ENCODE results near the gene OSGIN1. TPM values are rescaled to one million over a fixed set of nuclear protein-coding genes. Genes with fewer than 3 reads are reported as not detected.

Gene OSGIN1
- total RNA-seq, 1 donor from 2014 or later: 4.7 TPM

DNA sequence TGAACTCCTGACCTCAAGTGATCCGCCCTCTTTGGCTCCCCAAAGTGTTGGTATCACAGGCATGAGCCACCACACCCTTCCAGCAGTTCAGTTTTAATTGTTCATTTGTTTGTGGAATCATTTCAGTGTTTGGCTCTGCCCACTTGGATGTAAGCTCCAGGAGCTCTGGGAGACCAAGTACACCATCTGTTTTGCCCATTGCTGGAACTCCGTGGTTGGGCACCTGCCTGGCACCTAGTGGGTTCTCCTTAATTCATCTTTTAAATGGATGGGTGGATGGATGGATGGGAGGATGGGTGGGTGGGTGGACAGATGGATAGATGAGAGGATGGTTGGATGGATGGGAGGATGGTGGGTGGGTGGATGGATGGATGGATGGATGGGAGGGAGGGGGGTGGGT is 14.1 kb downstream of the OSGIN1 start:
- intact Hi-C loops (cut with micrococcal nuclease): loop anchor here (5.0 kb wide), 1 partner anchor 95 kb away; no protein-coding TSS in a partner anchor
- DNase-seq: no peak

DNA sequence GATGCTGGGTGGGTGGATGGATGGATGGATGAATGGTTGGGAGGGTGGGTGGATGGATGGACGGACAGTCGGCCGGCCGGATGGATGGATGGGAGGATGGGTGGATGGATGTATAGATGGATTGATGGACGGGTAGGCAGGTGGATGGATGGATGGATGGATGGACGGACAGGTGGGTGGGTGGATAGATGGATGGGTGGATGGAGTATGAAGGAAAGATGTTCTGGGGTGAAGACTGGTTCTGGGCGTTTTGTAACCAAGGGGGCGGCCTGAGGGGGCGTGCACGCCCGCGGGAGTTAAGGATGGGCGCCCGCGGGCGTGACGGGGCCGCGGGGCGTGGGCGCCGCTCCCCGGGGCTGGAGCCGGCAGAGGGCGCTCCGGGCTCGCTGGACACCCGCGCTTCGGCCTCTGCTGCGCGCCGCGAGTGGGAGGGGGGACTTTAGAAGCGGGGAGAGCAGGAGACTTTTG is 14.8 kb downstream of the OSGIN1 start, which contains the start of gene NECAB2:
NECAB2 (plus strand) TSS at position 407 of the 468 bp plus-strand sequence. CDS start 405 bp downstream, outside the sequence.
- ATAC-seq (peak; percentile 54), DNase-seq (peak; percentile 83)

More for the DNA sequence above, 14.1 kb downstream of the OSGIN1 start:
- ATAC-seq: no peak

DNA sequence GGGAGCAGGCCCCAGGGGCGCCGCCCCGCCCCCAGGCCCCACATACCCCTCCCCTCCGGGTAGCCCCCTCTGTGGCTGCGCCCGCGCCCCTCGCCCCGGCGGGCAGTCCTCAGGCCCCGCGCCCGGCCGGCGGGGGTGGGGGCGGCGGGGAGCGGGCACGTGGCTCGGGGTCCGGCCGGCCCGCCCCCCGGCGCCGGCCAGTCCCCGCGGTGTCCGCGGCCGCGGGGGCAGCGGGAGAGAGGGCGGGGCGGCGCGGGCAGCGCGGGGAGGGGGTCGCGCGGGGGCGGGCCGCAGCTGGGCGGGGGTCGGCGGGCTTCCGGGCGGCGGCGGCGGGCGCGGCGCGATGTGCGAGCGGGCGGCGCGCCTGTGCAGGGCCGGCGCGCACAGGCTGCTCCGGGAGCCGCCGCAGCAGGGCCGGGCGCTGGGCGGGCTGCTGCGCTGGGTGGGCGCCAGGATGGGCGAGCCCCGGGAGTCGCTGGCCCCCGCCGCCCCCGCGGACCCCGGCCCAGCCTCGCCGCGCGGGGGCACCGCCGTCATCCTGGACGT is 15.3 kb downstream of the OSGIN1 start:
- DNase-seq: no peak
- intact Hi-C loops (cut with micrococcal nuclease): loop anchor here (5.0 kb wide), 1 partner anchor 94 kb away; no protein-coding TSS in a partner anchor
- no peak for ATAC-seq

More for the DNA sequence above, 14.8 kb downstream of the OSGIN1 start, which contains the start of gene NECAB2:
- intact Hi-C loops (cut with micrococcal nuclease): loop anchor here (5.0 kb wide), 1 partner anchor 94 kb away; no protein-coding TSS in a partner anchor

DNA sequence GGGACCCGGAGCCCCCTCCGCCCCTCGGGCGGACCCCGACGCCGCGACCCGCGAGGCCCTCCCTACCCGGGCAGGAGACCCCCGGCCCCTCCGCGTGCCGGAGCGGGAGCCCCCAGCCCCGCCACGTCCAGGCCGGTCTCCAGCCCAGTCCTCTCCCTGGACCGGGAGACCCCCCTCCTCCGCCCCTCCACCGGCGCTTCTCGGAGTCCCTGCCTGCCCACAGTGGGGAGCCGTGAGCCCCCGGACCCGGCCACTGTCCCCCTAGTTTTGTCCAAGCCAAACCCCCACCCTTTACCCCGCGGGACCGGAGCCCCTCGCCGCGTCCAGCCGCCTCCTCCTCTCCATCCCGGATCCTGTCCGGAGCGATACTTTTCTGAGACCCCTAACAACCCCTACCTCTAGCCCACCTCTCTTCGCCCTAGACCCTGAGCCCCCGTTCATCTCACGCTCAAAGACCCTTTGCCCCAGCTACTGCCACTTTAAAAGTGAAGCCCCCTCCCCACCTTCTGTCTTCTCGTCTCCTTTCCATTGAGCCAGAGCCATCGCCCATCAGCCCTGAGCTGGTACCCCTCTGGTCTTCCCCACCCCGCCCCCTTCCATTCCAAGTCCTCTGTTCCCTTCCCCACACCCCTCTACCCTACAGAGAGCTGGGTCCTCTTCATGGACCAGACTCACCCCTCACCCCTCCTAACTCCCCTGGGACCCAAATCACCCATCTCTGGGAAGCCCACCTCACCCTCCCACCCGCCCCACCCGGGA is 16.0 kb downstream of the OSGIN1 start:
- no peak for DNase-seq

DNA sequence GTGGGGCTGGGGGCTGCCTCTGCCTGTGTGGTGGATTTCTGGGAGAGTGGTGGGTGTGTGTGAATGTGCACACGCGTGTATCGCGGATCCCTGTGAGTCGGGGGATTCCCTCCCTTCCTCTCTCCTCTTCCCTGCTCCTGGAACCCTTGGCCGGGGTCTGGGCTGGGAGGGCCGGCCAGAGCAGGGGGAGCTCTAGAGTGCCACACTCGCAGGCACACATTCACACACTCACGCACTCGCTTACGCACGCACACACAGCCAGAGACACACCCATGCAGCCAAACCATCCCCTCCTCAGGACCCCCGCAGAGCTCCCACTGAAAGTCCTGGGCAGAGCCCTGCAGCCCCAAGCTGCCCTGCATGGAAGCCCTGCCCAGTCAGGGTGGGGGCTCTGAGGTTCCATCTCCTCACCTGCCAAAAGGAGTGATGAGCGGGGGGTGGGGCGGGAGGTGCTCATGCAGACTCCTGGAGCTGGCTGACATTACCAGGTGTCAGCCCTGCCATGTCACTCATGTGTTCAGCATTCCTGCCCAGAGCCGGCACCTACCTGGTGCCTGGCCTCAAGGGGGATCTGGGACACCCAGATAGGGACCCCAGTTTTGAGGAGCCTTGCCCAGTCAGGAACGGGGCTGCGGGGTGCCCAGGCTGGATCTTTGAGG is 16.9 kb downstream of the OSGIN1 start:
- ATAC-seq: no peak
- intact Hi-C loops (cut with micrococcal nuclease): loop anchor here (5.0 kb wide), 1 partner anchor 92 kb away; no protein-coding TSS in a partner anchor
- DNase-seq: no peak

More for the DNA sequence above, 16.0 kb downstream of the OSGIN1 start:
- intact Hi-C loops (cut with micrococcal nuclease): loop anchor here (5.0 kb wide), 1 partner anchor 93 kb away; no protein-coding TSS in a partner anchor
- no peak for ATAC-seq

DNA sequence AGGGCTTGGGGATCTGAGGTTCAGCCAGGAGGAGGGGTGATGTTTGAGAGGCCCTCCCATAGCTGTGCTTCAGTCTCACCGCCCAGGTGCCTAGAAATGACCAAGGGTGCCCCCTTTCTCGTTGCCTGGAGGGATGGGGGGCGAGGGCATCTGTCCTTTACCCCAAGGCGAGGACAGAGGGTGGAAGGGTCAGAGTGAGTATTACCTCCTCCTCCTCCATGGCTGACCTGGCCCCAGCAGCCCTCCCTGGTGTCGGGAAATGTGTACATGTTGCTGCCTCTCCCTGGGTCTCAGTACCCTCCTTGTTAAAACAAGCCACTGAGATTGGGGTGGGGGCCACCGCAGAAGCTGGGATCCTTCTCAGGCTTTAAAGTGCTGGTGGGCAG is 17.4 kb downstream of the OSGIN1 start:
- DNase-seq (no peak), ATAC-seq (no peak)
- intact Hi-C loops (cut with micrococcal nuclease): no loop called here

DNA sequence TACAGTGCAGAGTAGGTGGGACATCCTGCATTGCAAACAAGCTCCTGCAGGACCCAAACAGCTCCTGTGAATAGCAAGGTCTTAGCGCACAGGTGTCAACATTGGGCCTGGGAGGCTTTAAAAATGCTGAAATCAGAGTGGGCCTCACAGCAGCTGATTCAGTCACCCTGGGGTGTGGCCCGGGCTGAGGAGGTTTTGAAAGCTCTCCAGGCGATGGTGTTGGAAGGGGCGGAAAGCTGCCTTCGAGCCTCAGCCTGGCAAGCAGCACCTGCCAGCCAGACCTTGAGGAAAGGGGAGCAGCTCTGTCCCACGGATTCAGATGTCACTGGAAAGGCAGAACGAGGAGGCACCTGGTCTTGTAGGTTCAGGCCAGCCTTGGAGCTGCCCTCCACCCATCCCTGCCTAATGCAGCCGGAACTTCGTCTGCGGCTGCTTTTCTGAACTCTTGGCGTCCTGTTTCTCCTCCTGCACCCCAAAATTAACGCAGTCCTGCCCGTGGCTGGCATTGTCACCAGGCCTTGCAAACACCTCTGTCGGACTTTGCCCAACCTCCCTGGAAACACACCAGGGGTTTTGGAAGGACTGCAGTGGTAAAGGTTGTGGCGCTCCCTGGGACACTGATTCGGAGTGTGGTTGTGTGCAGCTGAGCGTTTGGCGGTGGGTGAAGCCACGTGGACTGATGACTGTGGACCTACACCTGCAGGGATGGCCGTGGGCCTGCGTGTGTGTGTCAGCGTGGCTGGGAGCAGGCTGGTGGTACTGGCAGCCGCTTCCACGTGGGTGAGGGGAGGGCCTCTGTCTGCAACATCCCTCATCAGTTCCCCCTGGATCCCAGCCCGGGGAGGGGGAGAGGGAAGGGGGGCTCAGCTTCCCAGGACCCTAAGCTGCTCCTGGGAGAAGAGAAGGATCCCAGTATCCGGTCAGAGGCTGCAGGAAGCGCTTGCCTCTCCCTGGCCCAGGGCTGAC is 18.4 kb downstream of the OSGIN1 start:
- DNase-seq (no peak), ATAC-seq (no peak)
- intact Hi-C loops (cut with micrococcal nuclease): no loop called here

DNA sequence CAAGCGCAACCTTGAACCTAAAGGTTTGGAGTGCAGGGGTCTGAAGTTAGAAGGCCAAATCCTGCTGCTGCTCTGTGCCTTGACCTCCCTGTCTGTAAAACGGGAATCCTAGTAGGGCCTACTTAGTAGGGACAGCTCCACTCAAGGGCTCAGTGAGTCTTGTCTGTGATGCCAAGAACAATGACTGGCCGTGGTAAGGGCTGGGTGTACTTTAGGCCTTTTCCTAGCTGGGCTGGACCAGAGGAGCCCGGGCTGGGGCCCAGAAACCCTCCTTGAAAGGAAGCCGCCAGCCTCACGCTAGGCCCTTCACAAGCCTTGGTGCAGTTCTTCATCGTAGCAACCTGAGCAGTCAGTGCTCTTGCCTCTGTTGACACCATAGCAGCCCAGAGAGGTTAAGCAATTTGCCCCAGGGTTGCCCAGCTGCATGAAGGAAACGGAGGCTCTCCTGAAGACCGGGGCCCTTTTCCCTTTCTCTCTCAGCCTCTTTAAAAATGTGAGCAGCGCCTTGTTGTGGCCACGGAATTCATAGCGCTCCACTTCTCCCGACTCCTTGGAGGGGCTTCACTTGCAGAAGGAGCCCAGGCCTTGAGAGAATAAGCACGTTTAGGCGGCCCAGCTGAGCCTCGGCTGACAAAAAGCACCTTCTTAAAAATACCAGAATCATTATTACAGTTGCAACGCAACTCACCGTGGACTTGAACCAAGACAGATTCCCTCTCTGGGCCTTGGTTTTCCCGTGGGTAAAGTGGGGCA is 19.4 kb downstream of the OSGIN1 start:
- DNase-seq (no peak), ATAC-seq (no peak)
- intact Hi-C loops (cut with micrococcal nuclease): no loop called here

DNA sequence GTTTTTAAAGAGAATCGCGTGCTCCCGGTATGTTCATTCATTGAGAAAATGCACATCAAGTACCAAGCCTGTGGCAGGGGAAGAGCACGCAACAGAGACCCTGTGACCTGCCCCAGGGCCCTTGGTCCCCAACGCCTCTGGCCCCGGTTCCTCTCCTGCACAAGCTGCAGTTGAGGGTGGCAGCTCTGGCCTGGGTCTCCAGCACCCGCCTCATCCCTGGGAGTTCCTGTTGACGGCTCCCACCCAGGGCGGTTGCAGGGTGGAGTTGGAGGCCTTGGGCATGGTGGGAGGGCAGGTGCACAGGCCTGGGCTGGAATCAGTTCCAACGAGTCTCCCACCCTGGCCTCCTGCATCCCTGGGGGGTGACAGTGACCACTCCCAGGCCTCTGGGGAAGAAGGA is 20.0 kb downstream of the OSGIN1 start:
- no peak for ATAC-seq
- no peak for DNase-seq
- intact Hi-C loops (cut with micrococcal nuclease): no loop called here

DNA sequence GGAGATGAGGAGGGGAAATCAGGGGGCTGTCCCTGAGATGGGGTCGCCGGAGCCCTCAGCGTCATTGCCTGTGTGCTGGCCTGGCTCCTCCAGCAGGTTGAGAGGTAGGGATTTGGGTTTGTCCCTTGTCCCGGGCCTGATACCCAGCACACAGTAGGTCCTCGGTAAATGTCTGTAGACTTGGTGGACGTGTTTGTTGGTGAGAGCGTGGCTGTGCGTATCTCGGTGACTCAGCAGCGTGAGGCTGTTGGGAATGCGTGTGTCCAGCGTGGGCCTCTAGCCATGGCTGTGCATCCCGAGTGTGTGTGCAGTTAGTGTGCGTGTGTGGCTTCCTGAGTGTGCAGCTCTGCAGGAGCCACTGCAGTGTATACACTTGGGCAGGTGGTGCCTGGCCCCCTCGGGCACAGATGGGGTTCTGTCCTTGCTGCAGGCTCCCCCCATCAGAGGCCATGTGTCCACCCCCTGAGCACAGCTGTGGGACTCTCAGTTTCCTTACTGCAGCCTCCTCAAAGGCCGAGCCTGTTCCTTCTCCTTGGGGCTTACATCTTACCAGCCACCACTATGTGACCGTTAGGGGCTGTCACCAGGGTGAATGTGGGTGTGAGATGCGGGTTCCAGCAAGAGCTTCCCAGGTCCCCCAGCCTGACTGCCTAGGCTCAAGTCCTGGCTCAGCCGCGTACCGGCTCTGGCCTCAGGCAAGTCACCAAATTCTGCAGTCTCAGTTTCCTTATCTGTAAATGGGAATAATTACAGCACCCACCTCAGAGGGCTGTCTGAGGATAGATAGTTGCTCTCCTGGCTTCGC is 20.7 kb downstream of the OSGIN1 start:
- ATAC-seq: no peak
- no peak for DNase-seq
- intact Hi-C loops (cut with micrococcal nuclease): no loop called here

DNA sequence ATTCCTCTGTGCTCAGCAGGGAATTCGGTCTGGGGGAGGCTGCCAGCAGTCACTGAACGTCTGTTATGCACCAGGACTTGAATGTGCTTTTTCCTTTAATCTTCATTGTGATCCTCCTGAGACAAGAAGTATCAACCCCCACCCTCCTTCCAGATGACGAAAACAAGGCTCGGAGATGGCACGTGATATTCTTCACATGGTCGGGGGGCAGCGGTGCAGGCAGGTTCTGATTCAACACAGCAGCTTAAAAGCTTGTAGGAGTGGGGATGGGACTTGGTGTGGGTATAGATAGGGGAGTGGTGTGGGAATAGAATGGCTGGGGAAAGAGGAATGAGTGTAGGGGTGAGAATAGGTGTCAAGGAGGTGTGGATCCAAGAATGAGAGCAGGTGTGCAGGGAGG is 21.4 kb downstream of the OSGIN1 start:
- intact Hi-C loops (cut with micrococcal nuclease): no loop called here
- DNase-seq (no peak), ATAC-seq (no peak)

DNA sequence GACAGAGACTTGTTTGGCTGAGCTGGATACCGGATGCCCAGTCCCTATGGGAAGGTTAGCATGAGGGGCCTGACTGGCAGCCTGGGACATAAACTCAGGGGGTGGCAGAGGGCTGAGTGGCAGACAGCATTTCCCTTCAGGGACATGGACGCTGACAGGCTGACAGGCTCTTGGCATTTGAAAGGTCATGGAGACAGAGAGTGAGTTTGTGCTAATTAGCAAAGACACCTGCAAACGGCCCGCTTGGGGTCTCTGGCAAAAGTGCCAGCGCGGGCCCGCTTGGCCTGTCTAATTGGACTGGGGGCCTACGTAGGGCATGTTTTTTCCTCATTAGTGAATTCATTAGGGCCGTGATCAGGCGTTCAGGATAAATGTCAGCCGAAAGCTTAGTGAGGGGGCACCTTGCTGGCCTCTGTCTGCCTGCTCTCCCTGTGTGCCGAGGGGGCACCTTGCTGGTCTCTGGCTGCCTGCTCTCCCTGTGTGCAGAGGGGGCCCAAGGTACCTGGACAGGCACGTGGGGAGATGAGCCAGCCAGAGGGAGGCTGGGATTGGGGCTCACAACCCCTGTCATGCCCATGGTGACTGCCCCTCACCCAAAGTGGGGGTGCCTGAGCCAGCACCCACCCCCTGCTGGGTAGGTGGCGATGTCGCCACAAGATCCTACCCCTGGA is 22.7 kb downstream of the OSGIN1 start:
- intact Hi-C loops (cut with micrococcal nuclease): no loop called here
- DNase-seq: peak; percentile 3
- ATAC-seq: no peak

DNA sequence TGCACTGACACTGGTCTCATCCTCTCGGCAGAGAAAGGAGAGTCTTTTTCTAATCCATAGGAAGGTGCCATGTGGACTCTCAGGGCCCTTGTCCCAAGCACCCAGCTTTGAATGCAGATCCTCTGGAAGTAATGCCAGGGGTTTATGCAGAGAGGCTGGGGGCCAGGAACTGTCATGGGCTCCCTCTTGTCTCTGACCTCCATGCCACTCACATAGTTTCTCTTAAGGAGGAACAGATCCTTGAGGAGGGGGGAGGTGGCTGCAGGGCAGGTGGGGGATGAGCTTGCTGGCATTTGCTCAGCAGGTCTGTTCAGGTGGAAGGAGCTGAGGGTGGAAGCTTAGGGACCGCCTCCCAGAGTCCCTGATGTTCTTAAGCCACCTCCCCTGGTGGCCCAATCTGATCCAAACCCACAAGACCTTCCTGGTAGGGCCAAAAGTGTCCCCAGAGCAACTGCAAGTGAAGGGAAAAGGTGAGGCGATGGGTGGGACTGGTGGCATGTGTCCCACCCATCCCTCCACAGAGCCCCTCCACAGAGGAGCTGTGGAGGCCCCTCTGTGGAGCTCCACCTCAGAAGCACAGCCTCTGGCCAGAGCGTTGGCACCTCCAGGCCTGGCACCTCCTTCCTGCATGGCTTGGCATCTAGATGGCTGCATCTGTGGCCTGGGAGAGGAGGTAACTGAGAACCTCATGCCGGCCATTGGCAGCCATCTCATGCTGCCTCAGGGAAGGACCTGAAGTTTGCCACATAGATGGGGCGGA is 24.2 kb downstream of the OSGIN1 start:
- DNase-seq (peak; percentile 7), ATAC-seq (no peak)
- intact Hi-C loops (cut with micrococcal nuclease): no loop called here

DNA sequence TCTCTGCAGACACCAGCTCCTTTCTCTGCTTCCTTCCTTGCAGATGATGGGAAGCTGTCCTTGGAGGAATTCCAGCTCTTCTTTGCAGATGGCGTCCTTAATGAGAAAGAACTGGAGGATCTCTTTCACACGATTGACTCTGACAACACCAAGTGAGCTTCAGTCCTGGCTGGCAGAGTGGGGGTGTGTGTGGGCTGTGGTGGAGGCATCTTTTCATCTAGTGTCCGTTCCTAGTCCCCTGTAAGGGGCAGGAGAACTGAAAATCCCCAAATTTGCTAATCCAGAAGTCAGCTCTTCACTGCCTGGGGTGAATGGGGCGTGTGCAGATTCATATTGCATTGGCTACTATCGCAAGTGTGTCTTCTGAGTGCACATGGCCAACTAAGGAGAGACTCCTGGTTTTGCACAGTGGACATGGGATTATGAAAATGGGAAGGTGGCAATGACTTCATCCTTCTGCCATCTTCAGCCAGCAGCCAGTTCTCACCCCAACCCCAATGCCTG is 25.4 kb downstream of the OSGIN1 start:
- intact Hi-C loops (cut with micrococcal nuclease): no loop called here
- DNase-seq: peak; percentile 2
- ATAC-seq: no peak

DNA sequence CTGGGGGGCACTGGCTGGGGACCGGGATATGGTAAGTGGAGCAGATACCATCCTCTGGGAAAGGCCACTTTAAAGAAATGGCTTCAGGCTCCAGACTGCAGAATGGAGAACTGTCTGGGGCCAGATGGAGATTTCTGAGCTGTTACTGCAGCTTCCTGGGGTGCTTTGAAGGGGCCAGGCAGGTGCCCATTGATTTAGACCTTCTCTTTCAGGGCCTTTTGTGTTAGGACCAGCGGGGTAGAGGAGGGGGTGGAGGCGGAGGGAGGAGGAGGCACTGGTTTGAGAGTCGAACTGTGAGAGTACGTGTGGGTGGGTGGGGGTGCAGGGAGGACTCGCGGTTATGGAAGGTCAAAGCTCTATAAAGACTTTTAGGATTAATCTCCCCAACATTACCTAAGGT is 26.4 kb downstream of the OSGIN1 start:
- ATAC-seq (no peak), DNase-seq (no peak)
- intact Hi-C loops (cut with micrococcal nuclease): no loop called here

DNA sequence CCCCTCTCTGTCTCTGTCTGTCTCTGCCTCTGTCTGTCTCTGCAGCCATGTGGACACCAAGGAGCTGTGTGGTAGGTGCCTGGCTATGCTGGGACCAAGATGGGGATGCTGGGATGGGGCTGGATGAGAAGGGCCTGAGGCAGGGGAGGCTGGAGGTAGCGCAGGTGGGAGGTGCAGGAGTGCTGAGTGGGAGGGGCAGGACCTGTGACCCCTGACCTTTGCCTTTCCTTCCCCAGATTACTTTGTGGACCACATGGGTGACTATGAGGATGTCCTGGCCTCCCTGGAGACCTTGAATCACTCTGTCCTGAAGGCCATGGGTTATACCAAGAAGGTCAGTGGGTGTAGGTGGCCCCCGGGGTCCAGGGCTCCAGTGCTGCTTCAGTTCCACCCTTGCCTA is 27.8 kb downstream of the OSGIN1 start:
- no peak for DNase-seq
- intact Hi-C loops (cut with micrococcal nuclease): no loop called here
- ATAC-seq: no peak
